Epithelial cell of proximal tubule (primary cell): ENCODE data around the gene UGT1A9. TPM values are rescaled to one million over a fixed set of nuclear protein-coding genes. Genes with fewer than 3 reads are reported as not detected.
"Not testable (repeated sequence)": the region's sequence is repeated elsewhere in the genome, so short reads cannot be mapped to it uniquely, and the experiment has no call there.

Experiments
- DNase-seq: peaks from one replicate; pipeline ENCODE4 v3.0.0-alpha.2; 2011; ENCODE audit warnings: low read depth
- H3K4me3 ChIP-seq: 2 replicates; pipeline ENCODE4 v1.5.1; 2011; ENCODE audit warnings: low read depth, mild to moderate bottlenecking, low read length
- total RNA-seq: library from RNA; depleted of rRNA; stranded (reverse); fragments of >200 nt; gene quantifications from 2 replicates; pipeline ENCODE4 v1.2.3, GENCODE V29; 2015
- TF ChIP-seq, protein P1 (sequence below): conservative IDR thresholded peaks from 2 replicates; pipeline ENCODE4 v1.5.1; 2012; ENCODE audit warnings: low read depth, mild to moderate bottlenecking, low read length

The UGT1A9 gene
- total RNA-seq, 1 donor from 2014 or later = not detected

DNA sequence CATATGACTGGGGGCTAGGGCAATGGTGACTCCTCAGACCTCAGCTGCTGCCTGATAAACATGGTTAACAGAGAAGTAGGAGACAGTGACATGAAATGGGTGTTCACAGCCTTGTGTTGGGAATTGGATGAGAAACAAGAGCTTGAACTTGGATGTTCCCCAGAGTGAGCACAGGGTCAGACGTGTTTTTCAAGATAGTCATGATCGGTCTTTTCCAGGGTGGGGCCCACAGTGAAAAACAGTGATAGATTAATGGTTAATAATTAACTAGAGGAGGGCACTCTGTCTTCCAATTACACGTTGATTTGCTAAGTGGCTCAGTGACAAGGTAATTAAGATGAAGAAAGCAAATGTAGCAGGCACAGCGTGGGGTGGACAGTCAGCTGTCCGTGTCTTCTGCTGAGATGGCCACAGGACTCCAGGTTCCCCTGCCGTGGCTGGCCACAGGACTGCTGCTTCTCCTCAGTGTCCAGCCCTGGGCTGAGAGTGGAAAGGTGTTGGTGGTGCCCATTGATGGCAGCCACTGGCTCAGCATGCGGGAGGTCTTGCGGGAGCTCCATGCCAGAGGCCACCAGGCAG, 57.1 kb downstream of the UGT1A9 start, which contains the start of gene UGT1A3:
Gene UGT1A3 (plus strand): TSS at position 320 of the 579 bp plus-strand sequence. CDS start 85 bp downstream, at position 405.
- H3K4me3 ChIP-seq = no peak within 1 kb of the TSS
- TF ChIP-seq, protein P1, sequence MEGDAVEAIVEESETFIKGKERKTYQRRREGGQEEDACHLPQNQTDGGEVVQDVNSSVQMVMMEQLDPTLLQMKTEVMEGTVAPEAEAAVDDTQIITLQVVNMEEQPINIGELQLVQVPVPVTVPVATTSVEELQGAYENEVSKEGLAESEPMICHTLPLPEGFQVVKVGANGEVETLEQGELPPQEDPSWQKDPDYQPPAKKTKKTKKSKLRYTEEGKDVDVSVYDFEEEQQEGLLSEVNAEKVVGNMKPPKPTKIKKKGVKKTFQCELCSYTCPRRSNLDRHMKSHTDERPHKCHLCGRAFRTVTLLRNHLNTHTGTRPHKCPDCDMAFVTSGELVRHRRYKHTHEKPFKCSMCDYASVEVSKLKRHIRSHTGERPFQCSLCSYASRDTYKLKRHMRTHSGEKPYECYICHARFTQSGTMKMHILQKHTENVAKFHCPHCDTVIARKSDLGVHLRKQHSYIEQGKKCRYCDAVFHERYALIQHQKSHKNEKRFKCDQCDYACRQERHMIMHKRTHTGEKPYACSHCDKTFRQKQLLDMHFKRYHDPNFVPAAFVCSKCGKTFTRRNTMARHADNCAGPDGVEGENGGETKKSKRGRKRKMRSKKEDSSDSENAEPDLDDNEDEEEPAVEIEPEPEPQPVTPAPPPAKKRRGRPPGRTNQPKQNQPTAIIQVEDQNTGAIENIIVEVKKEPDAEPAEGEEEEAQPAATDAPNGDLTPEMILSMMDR = no peak
- DNase-seq = no peak

DNA sequence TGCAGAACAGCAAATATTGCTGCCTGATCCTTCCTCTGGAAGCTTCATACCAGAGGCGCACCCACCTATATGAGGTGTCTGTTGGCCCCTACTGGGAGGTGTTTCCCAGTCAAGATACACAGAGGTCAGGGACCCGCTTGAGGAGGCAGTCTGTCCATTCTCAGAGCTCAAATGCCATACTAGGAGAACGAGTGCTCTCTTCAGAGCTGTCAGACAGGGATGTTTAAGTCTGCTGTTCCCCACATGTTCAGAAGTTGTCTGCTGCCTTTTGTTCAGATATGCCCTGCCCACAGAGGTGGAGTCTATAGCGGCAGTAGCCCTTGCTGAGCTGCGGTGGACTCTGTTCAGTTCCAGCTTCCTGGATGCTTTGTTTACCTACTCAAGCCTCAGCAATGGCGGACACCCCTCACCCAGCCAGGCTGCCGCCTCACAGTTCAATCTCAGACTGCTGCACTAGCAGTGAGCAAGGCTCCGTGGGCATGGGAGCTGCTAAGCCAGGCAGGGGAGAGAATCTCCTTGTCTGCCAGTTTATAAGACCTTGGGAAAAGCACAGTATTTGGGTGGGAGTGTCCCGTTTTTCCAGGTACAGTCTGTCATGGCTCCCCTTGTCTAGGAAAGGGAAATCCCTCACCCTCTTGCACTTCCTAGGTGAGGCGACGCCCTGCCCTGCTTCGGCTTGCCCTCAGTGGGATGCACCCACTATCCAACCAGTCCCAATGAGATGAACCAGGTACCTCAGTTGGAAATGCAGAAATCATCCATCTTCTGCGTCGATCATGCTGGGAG, 65.4 kb downstream of the UGT1A9 start:
- H3K4me3 ChIP-seq, DNase-seq: not testable (repeated sequence)

DNA sequence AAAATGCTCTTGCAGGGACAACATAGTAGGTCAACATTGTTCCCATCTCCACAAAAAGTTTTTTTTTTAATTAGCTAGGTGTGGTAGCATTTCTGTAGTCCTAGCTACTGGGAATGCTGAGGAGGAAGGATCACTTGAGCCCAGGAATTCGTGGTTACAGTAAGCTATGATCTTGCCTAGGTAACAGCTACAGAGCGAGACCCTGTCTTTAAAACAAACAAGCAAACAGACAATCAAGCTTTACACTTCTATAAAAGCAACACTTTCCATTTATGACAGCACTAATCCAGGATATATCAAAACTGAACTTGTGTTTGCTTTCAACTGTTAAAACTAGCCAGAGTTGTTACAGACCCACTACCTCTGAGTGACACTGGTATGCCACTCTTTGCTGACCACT, 69.2 kb downstream of the UGT1A9 start:
- TF ChIP-seq, protein P1 = no peak
- H3K4me3 ChIP-seq = no peak overlapping the region
- DNase-seq = no peak

DNA sequence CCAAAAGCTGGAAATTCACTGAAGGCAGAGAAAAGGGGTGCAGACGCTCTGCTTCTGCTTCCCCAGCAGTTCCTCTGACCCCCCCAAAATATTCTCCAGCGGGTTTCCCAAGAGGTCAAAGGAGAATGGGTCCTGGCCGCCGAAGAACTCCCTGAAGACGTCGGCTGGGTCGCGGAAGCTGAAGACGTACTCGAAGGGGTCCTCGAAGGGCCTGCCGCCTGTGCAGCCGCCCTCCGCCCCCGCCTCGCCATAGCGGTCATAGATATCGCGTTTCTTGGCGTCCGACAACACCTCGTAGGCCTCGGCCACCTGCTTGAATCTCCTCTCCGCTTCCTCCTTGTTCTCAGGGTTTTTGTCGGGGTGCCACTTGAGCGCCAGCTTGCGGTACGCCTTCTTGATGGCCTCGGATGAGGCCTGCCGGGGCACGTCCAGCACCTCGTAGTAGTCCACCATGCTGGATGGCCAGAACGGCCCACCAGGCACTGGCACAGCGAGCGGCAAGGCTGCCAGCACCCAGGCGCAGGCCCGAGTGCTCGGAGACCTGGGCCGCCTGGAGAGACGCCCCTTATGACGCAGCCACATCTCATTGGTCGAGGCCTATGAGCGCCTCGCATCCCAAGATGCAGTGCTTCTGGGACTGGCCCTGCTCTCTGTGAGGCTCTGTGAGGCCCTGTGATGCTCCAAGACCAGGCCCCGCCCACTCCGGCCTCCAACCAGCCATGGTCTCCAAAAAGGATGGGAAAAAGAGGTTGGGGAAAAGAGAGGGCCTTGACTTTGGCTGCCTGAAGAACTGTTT, 72.0 kb downstream of the UGT1A9 start:
- DNase-seq = no peak
- no peak overlapping the region for H3K4me3 ChIP-seq
- TF ChIP-seq, protein P1 = no peak

DNA sequence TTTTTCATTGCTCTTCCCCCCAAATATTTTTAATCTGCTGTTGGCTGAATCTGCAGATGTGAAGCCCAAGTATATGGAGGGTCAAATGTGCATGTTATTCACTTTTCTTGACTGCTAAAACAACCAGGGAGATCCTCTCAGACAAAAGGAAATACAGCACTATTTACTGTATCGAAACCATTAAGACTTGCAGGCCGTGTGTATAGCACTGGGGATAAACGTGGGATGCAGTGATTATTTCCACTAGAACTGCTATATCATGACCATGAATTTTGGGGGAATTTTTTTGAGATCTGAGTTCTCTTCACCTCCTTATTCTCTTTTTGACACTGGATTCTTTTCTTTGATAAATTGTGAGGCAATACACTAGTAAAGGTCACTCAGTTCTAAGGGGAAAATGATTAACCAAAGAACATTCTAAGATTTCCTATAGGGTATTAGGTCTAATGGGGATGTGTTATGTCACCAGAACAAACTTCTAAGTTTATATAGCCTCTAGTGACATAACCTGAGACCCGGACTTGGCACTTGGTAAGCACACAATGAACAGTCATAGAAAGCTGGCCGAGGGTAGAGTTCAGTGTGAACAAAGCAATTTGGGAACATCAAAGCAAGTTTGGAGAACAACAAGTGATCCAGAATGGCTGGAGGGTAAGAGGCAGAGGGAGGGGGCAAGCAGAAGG, 73.5 kb downstream of the UGT1A9 start:
- TF ChIP-seq, protein P1 = no peak
- no peak for DNase-seq
- H3K4me3 ChIP-seq = no peak overlapping the region

DNA sequence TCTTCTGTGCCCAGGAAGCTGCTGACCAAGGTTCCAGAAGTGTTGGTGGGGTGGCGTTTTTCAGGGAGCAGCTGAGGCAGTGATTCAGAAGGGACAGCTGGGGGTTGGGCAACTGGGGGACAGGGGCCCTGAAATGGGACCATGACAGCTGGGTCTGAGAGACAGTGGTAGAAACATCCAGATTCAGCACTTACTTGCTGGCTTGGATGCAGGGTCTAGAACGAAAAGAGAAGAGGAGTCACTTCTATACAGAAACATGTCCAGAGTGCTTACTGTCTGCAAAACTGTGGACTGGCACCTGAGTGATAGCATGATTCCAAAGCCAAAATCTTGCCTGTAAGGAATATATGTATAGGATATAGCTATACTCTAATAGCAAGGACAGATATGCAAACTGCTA, 74.1 kb downstream of the UGT1A9 start:
- H3K4me3 ChIP-seq, DNase-seq: not testable (repeated sequence)

DNA sequence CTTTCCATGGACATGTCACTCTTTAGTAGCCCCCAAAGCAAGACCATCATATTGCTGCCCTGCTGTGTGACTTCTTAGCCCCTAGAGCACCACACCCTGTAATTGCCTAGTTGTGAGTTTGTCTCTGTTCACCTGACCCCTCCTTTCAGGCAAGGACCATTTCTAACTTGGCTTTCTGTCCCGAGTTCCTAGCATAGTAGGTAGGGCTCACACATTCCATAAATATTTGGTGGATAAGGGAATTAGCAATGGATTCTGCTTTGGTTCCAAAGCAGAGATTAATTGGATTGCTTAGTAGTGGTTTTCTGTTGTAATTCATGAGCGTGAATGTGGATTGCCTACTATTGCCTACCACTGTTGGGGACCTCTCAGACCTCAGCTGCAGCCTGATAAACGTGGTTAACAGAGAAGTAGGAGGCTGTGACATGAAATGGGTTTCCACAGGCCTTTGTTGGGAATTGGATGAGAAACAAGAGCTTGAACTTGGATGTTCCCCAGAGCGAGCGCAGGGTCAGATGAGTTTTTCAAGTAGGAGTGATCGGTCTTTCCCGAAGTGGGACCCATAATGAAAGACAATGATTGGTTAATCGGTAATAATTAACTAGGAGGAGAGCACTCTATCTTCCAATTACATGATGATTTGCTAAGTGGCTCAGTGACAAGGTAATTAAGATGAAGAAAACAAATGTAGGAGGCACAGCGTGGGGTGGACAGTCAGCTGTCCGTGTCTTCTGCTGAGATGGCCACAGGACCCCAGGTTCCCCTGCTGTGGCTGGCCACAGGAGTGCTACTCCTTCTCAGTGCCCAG, 75.0 kb downstream of the UGT1A9 start:
- no peak for DNase-seq
- TF ChIP-seq, protein P1 = no peak
- H3K4me3 ChIP-seq = no peak overlapping the region
